ELF-1 (cell line): ENCODE results near the gene USP34.

Experiments used
- DNase-seq: peaks from one replicate; pipeline ENCODE4 v3.0.0-alpha.2; 2016; ENCODE audit warnings: low read depth, low spot score

USP34 gene

DNA sequence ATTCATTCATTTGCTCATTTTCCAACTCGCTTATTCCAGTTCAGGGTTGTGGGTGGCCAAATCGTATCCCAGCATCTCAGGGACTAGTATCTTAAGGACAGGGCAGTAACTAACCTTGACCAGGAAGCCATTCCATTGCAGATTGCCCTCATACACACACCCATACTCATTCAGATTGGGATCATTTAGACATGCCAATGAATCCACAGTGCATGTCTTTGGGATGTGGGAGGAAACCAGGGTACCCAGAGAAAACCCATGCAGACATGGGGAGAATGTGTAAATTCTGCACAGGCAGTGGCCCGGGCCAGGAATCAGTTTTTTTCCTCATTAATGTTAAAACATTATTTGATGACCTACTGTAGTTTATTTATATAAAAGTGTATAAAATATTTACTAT is 150.7 kb downstream of the USP34 start:
- no peak for DNase-seq

- DNase-seq: no peak
Observed at GRCh38 chr2:61318553-61318952, 152.3 kb downstream of the USP34 start.

- DNase-seq: no peak
Observed at GRCh38 chr2:61295981-61296380, 174.9 kb downstream of the USP34 start.

DNA sequence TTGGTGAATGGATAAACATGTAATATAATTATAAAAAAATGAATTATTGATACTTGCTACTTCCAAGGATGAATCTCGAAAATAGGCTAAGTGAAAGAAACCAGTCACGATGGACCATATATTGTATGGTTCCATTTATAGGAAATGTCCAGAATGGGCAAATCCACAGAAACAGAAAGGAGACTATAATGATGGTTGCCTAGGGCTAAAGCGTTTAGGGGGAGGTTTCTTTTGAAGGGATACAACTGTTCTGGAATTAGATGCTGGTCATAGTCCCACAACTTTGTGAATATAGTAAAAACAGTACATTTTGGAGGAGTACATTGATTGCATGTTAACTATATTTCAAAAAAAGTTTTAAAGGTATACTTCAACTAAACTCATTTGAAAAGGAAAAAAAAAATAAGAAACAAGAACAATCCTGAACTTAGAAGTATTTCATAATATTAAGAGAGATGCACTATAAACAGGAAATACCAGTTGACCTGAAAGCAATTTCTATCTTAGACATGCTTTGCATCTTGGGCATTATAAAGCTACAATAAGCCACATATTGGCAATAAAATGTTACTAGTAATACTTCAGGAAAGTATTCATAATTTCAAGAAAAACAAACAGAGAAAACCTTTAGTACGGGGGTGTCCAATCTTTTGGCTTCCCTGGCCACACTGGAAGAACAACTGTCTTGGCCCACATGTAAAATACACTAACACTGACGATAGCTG is 178.9 kb downstream of the USP34 start:
- DNase-seq: no peak

GRCh38 chr2:61288070-61288841 is 182.6 kb downstream of the USP34 start:
- no peak for DNase-seq

GRCh38 chr2:61287254-61287653 is 183.6 kb downstream of the USP34 start:
- DNase-seq: no peak

DNA sequence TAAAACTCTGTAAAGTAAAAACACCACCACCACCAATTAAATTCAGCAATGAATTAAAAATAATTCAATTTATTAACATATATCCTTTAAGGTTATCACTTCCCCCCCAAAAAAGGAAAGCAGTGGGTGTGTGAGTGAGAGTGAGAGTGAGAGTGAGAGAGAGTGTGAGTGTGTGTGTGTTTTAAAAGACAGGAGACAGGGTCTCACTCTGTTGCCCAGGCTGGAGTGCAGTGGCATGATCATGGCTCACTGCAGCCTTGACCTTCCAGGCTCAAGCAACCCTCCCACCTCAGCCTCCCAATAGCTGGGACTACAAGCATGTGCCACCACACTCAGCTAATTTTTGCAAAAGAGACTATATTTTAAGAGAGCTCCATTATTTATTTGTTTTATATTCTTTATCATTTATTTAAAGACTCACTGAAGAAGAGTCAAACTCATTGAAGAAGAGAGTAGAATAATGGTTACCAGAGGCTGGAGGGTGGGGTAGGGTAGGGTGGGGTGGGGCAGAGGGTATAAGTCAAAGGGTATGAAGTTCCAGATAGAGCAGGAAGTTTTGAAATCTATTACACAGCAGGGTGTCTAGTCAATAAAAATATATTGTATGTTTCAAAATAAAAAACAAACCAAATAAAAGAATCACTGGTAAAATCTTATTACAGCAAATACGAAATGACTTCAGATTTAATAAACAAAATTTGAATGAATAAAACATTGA is 187.3 kb downstream of the USP34 start:
- no peak for DNase-seq

DNA sequence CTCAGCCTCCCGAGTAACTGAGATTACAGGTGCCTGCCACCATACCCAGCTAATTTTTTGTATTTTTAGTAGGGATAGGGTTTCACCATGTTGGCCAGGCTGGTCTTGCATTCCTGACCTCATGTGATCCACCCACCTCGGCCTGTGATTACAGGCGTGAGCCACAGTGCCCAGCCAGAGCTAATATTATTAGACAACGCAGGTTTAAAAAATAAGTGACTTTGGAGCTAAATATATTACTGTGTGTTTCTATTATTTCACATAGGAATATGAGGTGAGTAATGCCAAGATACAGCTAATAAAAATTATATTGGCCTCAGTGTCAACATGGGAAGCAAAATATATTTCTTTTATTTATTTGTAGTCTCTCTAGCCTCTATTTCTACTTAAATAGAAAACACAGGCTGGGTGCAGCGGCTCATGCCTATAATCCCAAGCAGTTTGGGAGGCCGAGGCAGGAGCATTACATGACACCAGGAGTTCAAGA is 188.7 kb downstream of the USP34 start:
- DNase-seq: no peak

- no peak for DNase-seq
Observed at GRCh38 chr2:61281321-61281720, 189.6 kb downstream of the USP34 start.

- DNase-seq: no peak
Observed at GRCh38 chr2:61277756-61278155, 193.1 kb downstream of the USP34 start.

DNA sequence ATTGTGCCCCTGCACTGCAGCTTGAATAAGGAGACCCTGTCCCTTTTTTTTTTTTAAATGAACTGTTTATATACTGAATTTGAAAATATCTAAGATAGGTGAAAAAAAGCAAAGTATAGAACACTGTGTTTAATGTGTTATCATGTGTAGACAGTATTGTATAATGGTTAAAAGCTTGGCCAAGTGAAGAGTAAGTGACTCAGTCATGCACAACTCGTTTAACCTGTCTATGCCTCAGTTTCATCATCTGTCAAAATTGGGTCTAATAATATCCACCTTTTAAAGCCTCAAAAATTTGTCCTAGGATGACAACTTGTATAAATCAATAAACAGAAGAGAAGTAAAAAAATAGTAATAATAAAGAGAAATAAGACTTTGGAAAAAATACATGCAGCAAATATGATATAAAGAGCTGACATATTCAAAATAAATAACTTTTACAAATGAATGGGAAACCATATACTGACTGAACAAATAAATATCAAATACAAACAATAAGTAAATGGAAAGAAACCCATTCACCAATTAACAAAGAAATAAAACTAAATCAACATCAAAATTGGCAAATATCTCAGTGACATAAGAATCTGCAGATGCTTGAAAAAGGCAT is 195.2 kb downstream of the USP34 start:
- no peak for DNase-seq

DNA sequence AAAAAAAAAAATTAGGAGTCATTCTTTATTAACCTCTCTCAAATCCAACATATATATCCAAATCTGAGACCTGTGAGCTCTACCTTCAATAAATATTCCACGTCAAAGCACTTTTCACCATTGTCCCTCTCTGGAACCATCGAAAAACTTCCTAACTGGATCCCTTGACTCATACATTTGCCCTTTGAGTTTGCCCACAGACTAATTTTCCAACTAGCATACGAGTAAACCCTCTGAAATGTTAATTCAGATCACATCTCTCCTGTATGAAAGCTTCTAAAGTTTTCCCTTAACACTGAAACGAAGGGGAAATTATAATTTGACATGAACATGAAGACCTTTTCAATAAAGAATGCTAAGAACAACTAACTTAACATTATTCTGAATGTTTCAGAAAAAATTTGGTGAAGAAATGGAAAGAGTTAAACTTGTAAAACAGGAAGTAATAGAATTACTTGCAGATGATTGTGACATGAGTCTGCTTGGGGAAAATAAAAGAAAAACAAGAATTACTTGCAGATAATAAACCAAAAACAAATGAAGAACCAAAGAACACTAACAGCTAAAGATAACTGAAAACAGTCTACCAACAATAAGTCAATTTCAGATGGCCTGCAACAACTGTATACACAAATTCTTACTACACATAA is 198.3 kb downstream of the USP34 start:
- DNase-seq: no peak

DNA sequence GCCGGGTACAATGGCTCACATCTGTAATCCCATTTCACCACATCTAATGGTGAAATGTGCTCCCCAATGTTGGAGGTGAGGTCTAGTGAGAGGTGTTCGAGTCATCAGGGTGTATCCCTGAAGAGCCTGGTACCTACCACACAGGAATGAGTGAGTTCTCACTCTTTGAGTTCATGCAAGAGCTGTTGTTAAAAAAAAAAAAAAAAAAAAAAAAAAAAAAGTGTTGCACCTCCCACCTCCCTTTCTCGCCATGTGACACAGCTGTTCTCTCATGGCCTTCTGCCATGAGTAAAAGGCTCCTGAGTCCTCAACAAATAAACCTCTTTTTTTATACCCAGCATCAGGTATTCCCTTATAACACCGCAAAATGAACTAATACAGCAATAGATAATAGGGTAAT is 202.6 kb downstream of the USP34 start:
- no peak for DNase-seq

DNA sequence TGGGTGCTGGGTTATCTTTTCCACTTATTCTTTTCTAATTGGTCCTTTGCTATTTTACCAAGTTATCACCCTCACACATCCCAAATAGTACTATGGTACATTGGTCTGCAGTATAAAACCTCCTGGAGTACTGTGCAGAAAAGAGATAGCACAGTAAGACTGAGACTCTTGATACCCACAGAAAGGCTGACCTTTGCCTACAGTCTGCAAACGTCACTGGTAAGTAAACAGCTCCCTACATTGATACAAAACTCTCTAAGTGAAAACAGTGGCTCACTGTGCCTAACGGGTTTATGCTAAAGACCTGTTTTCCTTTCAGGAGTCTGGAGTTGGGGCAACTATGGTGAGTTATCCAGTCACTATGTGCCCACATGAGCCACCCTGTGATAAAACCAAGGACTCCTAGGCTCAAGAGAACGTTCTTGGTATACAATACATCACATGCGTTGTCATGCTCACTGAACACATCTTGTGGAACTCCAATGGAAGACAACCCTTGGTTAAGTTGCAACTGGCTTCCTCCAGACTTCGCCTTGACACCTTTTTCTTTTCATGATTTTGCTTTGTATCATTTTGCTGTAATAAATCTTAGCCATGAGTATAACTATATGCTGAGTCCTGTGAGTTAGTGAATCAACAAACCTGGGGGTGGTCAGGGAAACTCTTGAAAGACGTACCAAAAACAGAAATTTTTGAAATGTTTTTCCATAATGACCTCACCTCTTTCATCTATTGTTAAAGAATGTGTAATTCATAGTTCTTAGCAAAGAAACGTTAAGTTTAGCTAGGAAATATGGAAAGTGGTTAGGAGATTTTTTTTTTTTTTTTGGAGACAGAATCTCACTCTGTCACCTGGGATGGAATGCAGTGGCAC is 204.0 kb downstream of the USP34 start:
- no peak for DNase-seq

DNA sequence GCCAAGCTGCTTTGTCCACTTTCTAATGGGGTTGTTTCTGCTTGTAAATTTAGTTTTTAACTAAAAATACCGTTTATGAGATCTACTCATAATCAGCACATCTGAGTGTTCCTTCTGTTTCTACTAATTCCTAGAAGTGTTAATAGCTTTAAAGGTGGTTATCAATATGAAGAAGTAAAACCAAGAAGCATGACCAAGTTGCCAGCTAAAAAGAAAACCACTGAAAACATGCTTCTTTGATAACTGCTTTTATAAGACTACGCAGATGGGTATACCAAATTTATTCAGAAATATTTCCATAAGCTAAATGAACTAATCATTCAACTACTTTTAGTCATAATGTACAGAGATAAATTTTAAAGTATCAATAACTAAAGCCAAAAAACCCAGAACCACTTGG is 207.1 kb downstream of the USP34 start:
- DNase-seq: no peak

- DNase-seq: no peak
Observed at GRCh38 chr2:61262699-61263098, 208.2 kb downstream of the USP34 start.

DNA sequence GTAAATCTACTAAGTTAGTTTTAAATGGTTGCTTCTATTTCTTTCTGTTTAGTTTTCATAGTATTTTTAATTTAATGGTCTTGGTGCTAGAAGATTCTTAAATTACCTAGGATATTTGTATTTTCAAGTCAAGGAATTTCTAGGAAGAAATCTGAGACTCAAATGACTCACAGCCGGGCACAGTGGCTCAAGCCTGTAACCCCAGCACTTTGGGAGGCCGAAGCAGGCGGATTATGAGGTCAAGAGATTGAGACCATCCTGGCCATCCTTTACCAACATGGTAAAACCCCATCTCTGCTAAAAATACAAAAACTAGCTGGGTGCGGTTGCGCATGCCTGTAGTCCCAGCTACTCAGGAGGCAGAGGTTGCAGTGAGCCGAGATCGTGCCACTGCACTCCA is 213.4 kb downstream of the USP34 start:
- DNase-seq: no peak

DNA sequence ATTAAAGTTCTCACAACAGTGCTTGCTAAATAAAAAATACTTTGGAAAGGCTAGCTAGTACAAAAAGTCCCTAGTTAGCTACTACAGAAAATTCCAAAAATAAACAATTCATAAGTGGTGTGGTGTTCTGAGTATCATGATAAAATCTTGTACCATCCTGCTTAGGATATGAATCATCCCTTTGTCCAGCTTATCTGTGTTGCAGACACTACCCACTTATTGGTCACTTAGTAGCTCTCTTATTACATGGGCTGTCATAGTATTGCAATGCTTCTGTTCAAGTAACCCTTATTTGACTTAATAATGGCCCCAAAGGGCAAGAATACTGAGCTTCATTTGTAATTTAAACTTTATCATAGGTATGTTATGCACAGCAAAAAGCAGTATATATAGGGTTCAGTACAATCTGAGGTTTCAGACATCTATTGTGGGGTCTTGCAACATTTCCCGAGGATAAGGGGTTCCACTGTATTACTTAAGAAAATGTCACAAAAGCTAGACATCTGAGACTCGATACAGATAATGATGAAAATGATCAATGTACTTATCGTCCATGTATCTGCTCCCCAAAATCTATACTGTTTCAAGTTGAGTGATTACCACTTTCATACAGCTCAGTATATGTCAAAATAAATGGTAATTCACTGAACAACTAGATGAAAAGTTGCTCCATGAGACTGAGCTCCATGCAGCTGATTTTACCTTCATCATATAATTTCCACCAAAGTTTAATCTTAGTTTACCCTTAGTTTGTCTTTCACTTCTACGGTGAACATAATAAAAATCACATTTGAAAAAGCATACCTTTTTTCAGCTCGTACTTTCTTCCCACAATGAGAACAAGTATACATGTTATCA is 215.1 kb downstream of the USP34 start:
- no peak for DNase-seq

DNA sequence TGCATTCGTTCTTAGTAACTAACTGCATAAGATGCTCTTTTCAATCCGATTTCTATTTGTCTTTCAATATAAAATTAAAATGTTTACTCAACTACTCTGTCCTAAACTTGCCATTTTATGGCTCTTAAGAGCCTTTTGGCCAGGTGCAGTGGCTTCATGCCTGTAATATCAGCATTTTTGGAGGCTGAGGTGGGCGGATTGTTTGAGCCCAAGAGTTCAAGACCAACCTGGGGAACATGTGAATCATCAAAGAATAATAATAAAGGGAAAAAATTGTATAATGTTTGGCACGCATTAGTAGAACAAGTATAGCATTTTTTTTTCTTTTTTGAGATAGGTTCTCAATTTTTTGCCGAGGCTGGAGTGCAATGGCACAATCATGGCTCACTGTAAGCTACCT is 216.4 kb downstream of the USP34 start:
- DNase-seq: no peak

DNA sequence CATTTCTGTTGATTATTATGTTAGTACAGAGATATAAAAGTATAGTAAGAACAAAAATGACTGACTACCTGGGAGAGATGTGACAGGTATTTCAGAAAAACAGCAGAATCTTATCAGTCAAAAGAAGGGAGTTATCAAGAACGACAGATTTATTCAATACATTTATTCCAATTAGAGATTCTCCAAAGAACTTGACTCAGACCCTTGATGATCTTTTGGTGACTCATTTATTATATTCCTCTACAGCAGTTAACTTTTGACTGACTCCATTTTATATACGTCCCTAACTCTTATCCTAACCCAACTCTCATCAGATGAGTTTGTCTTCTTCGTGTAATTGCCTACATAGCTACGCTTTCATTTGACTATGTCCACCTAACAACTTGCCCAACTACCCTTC is 217.8 kb downstream of the USP34 start:
- DNase-seq: no peak
